HL-60 (cell line): ENCODE measurements around the gene ANKRD13A.
"Not testable (repeated sequence)": the region's sequence is repeated elsewhere in the genome, so short reads cannot be mapped to it uniquely, and the experiment has no call there.

Experiments
- DNase-seq, 2 experiments: peaks; one replicate each; pipeline ENCODE4 v3.0.0-alpha.2; 2010 to 2020; ENCODE audit warnings: low read depth in 1 of 2, low spot score in 1 of 2
- H3K27ac ChIP-seq: fragments of 250-450 bp; sonication (Bioruptor Pico); replicated peaks from 2 replicates; pipeline ENCODE4 v1.5.1; 2020; ENCODE audit warnings: mild to moderate bottlenecking, moderate library complexity
- H3K27me3 ChIP-seq: fragments of 250-450 bp; sonication (Bioruptor Pico); 2 replicates; pipeline ENCODE4 v1.5.1; 2021; ENCODE audit warnings: mild to moderate bottlenecking, moderate library complexity; ENCODE audit not compliant: insufficient read depth, poor library complexity, severe bottlenecking
- H3K4me3 ChIP-seq: replicated peaks from 2 replicates; pipeline ENCODE4 v1.5.1; 2011; ENCODE audit warnings: mild to moderate bottlenecking, control low read depth, low read length; ENCODE audit not compliant: insufficient read depth
- CTCF ChIP-seq: IDR thresholded peaks from one replicate; pipeline ENCODE4 v1.5.1; 2011; ENCODE audit warnings: low read length, control low read depth, inconsistent platforms; ENCODE audit not compliant: insufficient read depth
- GABPA ChIP-seq: IDR thresholded peaks from 2 replicates; pipeline ENCODE4 v1.6.1; 2012; ENCODE audit warnings: low read depth
- POLR2AphosphoS5 ChIP-seq: IDR thresholded peaks from 2 replicates; pipeline ENCODE4 v1.6.1; 2012; ENCODE audit warnings: low read depth
- REST ChIP-seq: IDR thresholded peaks from 2 replicates; pipeline ENCODE4 v1.6.1; 2012; ENCODE audit warnings: low read depth; ENCODE audit not compliant: insufficient replicate concordance
- SPI1 ChIP-seq: IDR thresholded peaks from 2 replicates; pipeline ENCODE4 v1.6.1; 2012; ENCODE audit warnings: low read depth, mild to moderate bottlenecking, borderline replicate concordance

Gene ANKRD13A

DNA sequence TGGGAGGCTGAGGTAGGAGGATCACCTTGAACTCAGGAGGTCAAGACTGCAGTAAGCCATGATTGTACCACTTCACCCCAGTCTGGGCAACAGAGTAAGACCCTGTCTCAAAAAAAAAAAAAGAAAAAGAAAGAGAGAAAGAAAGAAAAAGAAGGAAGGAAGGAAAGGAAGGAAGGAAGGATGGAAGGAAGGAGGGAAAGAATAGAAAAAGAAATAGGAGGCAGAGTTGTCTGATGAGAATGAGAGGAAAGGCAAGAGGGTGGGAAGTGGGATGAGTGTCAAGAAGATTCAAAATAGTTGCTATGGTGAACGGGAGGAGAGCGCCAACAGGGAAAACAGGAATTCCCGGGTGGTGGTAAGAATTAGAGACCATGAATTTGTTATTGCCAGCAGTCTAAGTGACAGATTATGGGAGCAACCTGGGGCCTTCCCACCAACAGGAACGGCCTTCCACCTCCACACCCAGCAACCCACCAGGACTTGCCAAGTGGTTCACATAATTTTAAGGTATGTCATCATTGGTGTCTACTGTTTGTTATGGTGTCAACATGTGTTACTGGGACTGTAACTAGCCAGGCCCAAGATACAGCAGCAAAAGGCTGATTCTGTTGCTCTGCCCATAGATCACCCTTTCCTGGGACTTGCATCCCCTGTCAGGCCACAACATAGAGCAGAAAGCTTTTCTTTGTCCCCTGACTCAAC, 85.2 kb downstream of the ANKRD13A start:
- H3K4me3 ChIP-seq = no peak overlapping the region
- H3K27ac ChIP-seq = no peak overlapping the region
- TF ChIP-seq REST (no peak), POLR2AphosphoS5 (no peak), SPI1 (no peak), GABPA (no peak), CTCF (no peak)
- DNase-seq = no peak
- no peaks in the 10 kb centered on the region for H3K27me3 ChIP-seq

- H3K4me3 ChIP-seq, DNase-seq, H3K27me3 ChIP-seq, H3K27ac ChIP-seq: not testable (repeated sequence)
These were observed 89.0 kb downstream of the ANKRD13A start for GRCh38 chr12:110088216-110088615.

DNA sequence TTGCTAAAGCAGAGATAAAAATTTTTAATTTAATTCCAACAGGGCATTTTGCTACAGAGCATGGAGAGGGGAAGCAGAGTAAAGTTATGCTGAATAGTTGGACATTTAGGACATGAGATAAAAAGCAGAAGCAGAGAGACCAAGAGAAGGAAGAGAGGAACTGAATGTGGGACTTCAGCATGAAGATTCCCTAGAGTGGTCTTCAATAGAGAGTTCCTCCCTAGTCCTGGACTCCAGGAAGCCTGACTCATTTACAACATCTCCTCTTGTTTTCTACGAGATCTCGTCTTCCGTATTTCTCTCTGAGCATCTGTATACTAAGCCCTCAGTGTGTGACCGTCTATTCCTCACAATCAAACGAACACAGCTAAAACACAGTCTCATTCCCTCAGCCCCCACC, 89.7 kb downstream of the ANKRD13A start:
- H3K27ac ChIP-seq = no peak overlapping the region
- no peak overlapping the region for H3K4me3 ChIP-seq
- no peak for DNase-seq
- TF ChIP-seq REST = no peak
- TF ChIP-seq SPI1 = peak; percentile 75
- no peaks in the 10 kb centered on the region for H3K27me3 ChIP-seq
